Omental fat pad (tissue), 4 donors: ENCODE data around the gene TP53I11. TPM values are rescaled to one million over a fixed set of nuclear protein-coding genes. Genes with fewer than 3 reads are reported as not detected.

ENCODE experiments used
- ATAC-seq: fragments of 150-250 bp; one replicate; pipeline ENCODE4 v1.9.1; 2016; ENCODE audit warnings: mild to moderate bottlenecking, moderate library complexity; ENCODE audit not compliant: low FRiP score
- DNase-seq: peaks from one replicate; pipeline ENCODE4 v3.0.0-alpha.2; 2019; ENCODE audit warnings: low spot score
- total RNA-seq, 4 donors: library from RNA; depleted of rRNA; stranded (reverse); fragments of >200 nt; gene quantifications; one replicate each; pipeline ENCODE4 v1.1.0, GENCODE V29; 2016
- TF ChIP-seq, protein P1 (sequence below), 3 donors: fragments of 450-650 bp; IDR thresholded peaks; one replicate each; pipeline ENCODE4 v1.5.1; 2016 to 2017; ENCODE audit warnings: antibody characterized with exemption in 3 of 3, mild to moderate bottlenecking in 3 of 3, moderate library complexity in 2 of 3

TP53I11 gene
- total RNA-seq, 4 donors from 2014 or later, result 64.4 to 175 (median 99.1) TPM

DNA sequence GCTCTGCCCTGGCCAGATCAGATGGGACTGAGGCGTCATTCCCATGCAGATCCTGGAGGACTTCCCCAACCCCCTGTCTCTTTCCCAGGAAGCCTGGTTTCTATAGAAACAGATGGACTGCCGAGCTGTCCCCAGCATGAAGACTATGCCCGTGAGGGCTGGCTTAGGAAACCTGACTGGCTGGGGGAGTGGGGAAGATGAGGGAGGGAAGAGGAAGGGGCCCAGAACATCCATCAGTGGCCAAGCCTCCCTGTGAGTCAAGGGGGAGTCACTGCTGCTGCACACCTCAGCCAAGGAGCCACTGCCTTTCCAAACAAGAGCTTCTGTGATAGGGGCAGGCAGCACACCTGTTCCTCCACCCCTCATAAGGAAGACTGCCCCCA is 5.8 kb downstream of the TP53I11 start:
- no peak for ATAC-seq
- no peak for DNase-seq
- TF ChIP-seq, protein P1, sequence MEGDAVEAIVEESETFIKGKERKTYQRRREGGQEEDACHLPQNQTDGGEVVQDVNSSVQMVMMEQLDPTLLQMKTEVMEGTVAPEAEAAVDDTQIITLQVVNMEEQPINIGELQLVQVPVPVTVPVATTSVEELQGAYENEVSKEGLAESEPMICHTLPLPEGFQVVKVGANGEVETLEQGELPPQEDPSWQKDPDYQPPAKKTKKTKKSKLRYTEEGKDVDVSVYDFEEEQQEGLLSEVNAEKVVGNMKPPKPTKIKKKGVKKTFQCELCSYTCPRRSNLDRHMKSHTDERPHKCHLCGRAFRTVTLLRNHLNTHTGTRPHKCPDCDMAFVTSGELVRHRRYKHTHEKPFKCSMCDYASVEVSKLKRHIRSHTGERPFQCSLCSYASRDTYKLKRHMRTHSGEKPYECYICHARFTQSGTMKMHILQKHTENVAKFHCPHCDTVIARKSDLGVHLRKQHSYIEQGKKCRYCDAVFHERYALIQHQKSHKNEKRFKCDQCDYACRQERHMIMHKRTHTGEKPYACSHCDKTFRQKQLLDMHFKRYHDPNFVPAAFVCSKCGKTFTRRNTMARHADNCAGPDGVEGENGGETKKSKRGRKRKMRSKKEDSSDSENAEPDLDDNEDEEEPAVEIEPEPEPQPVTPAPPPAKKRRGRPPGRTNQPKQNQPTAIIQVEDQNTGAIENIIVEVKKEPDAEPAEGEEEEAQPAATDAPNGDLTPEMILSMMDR (IDR thresholded peaks at IDR 0.05), result no peak

DNA sequence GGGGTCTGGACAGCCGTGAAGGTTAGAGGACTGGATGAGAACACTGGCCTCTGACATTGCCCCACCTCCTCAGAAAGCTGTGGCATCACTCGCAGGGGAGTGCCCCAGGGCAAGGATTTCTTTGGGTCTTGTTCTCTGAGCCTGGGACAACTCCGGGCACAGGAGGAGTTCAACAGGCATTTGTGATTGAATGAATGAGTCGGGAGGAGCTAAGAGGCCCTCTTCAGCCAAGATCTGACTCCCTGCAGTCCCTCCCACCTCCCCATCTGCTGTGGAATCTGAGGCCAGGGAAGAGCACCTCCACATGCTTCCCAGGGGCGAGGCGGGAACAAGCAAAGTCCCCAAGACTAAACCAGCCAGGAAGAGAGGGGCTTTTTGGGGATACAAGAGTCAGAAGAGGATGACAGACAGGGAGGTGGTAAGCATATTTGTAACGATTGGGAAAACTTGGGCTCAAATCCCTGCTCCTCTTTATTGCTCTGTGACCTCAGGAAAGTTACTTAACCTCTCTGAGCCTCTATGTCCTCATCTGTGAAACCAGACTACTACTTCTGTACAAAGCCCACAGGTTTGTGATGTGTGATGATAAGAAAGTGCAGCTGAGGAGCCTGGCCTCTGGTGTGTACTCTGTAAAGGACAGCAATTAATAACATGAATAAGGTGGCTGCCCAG is 6.4 kb downstream of the TP53I11 start:
- DNase-seq (no peak), ATAC-seq (no peak)
- TF ChIP-seq, protein P1 (IDR thresholded peaks at IDR 0.05), result no peak

DNA sequence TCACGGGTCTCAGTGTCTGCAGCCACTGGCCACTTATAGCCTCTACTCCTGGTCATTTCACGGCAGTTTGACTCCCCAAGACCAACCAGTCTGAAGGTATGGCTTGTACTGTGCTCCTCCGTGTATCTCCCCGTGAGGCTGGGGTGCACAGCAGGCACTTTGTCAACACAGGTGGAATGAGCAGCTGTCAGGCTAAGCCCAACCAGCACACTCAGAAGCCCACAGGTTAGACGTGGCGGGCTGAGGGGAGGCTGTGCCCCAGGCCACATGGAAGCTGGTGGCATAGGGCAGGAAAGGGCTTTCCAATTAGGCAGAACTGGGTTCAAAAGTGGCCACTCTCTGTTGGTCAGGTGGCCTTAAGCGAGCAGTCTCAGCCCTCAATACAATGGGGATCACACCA is 7.0 kb downstream of the TP53I11 start:
- TF ChIP-seq, protein P1 (IDR thresholded peaks at IDR 0.05), result no peak
- ATAC-seq, result no peak
- no peak for DNase-seq

DNA sequence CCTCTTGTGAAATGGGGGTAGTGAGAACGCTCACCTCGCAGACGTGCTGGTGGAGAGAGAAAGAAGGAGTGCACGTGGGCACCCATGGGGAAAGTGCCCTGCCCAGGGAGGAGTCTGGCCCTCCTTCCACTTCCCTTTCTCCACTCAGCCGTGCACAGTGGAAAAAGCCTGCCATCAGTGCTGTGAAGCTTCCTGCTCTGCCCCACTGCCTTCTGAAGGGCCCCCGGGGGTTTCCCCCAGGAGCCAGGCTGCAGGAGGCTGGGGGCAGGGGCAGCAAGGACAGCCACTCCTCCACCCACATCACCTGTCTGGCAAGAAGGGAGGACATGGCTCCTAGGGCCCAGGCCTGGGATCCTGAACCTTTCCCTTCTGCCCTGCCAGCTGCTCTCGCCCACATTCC is 7.6 kb downstream of the TP53I11 start:
- TF ChIP-seq, protein P1 (IDR thresholded peaks at IDR 0.05), result no peak
- DNase-seq, result no peak
- ATAC-seq, result no peak

DNA sequence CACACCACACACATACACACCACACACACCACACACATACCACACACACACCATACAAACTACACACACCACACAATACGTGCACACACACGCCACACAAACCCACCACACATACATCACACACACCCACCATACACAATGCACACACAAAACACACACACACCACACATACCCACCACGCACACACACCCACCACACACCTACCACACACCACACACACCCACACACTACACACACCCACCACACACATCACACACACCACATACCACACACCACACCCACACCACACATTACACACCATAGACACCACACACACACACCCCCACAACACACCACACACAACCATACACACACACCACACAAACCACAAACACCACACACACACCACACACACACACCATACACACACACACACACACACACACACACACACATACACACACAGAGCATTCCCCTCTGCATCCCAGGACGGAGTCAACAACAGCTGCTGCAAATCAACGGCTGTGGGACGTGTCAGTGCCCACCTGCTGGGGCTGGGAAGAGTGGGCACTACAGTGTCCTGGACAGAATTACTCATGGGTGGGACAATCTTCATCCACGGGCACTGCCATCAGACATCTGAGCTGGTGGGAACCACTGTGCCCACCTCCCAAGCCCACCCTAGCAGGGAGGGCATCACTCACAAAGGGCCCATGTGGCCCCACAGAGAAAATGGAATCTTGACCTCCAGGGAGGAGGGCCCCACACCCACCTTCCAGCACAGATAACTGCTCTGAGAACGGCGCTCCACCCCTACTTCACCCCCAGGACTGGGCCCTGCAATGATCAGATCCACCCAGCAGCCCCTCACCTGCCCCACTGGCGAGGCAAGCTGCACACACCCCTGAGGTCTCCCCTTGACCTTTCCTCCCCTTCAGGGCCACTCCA is 8.4 kb downstream of the TP53I11 start:
- TF ChIP-seq, protein P1 (IDR thresholded peaks at IDR 0.05), result no peak
- ATAC-seq, result no peak
- DNase-seq, result no peak

DNA sequence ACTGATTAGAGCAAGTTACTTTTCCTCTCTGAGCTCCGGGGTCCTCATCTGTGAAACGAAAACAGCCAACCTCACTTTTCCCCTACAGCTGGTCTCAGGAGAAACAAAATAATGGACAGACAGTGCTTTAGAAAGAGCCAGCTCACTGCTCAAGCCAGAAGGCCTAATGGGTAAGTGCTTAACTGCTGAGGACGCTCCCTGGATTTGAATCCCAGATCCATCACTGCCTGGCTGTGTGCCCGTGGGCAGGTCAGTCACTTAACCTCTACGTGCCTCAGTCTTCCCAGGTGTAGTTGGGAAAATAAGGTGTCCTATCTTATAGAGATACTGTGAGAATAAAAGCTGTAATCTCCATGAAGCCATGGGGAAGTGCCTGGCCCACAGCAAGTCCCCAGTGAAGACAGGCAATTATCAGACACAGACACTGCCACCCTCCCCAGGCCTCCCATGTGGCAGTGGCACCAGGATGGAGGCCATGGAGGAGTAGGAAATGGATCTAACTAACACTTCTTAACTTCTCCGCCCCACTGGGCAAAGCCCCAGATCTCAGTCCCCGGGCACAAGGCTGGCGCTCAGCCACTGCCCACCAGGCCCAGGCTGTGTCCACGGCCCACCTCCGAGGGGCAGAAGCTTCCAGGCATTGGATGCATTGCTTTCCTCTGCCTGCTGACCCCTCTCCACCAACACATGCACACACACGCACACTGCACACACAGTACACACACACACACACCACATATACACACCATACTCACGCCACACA is 9.2 kb downstream of the TP53I11 start:
- ATAC-seq (no peak), DNase-seq (no peak)

More for the DNA sequence above, 9.2 kb downstream of the TP53I11 start:
- TF ChIP-seq, protein P1 (IDR thresholded peaks at IDR 0.05), result no peak
